Measurements from ENCODE around the gene GPC3. TPM values are rescaled to one million over a fixed set of nuclear protein-coding genes. Genes with fewer than 3 reads are reported as not detected.

Gene GPC3
- total and polyA plus RNA-seq, 2 experiments from 2014 or later, result 171 to 323 TPM

DNA sequence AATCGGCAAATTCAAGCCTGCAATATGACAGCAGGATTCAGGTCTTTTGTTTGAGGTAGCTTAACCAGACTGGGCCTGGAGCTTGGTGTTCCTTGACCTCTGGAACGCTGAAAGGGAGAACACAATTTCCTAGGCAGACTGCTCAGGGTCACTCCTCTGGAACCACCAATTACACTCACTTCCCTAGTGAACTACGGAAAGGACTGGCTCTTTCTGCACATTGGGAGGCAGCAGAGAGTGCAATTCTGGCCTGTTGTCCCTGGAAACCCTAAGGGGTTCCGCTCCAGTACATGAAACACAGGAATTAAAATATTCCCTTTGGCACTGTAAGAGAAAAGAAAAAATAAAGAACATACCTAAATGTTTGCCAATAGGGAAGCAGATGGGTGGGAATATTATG is 58.6 kb downstream of the GPC3 start:
- Histone ChIP-seq H3K4me3 (no peak overlapping the region), H3K36me3 (no peaks in the 10 kb centered on the region), H3K27me3 (no peaks in the 10 kb centered on the region), H3K4me1 (ENCODE audit: low read depth) (peaks cover 11% of the 10 kb centered on the region), H3K27ac (no peak overlapping the region), H3K9me3 (ENCODE audit: low read depth) (no peaks in the 10 kb centered on the region)
- TF ChIP-seq, protein P1, sequence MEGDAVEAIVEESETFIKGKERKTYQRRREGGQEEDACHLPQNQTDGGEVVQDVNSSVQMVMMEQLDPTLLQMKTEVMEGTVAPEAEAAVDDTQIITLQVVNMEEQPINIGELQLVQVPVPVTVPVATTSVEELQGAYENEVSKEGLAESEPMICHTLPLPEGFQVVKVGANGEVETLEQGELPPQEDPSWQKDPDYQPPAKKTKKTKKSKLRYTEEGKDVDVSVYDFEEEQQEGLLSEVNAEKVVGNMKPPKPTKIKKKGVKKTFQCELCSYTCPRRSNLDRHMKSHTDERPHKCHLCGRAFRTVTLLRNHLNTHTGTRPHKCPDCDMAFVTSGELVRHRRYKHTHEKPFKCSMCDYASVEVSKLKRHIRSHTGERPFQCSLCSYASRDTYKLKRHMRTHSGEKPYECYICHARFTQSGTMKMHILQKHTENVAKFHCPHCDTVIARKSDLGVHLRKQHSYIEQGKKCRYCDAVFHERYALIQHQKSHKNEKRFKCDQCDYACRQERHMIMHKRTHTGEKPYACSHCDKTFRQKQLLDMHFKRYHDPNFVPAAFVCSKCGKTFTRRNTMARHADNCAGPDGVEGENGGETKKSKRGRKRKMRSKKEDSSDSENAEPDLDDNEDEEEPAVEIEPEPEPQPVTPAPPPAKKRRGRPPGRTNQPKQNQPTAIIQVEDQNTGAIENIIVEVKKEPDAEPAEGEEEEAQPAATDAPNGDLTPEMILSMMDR (IDR thresholded peaks at IDR 0.05; ENCODE audit: low read depth, low read length), result no peak
- no peak for DNase-seq (ENCODE audit: low read depth in 1 of 2, low spot score in 1 of 2)

DNA sequence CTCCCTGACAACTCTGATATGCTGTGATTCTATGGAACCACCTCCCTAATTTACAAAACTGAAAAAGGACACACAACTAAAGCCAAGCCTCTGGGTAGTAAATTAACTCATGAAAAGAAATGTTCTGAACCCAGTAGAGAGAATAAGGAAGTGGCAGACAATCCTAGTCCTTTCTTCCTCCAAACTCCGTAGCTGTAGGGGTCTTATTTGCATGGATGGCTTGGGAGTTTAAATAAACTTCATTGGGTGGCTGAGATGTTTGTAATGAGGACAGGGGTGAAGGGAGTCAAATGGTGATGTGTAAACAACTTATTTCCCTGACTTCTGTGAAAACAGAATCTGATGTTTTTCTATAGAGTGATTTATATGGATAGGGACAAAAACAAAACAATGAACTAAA is 59.3 kb downstream of the GPC3 start:
- TF ChIP-seq, protein P1 (IDR thresholded peaks at IDR 0.05; ENCODE audit: low read depth, low read length), result no peak
- no peak for DNase-seq (ENCODE audit: low read depth in 1 of 2, low spot score in 1 of 2)
- Histone ChIP-seq H3K4me3 (no peak overlapping the region), H3K27me3 (no peaks in the 10 kb centered on the region), H3K4me1 (ENCODE audit: low read depth) (peaks cover 11% of the 10 kb centered on the region), H3K36me3 (no peaks in the 10 kb centered on the region), H3K9me3 (ENCODE audit: low read depth) (no peaks in the 10 kb centered on the region), H3K27ac (no peak overlapping the region)

DNA sequence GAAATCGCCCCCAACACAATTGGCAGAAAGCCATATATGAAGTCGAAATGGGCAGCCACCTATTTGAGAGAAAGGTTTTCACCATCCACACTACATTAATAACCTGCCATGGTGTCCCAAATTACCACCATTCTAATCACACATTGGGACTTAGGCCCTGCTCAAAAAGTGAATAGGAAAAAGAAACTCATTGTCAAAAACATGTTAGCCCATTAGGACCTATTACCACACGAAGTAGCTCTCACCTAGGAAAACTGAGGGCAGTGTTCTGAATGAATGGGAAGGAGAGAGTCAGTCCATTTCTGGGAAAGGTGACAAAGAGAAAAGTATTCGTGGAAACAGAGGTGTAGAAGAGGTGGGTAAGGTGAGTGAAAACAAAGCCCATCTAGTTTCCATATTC is 60.8 kb downstream of the GPC3 start:
- Histone ChIP-seq H3K4me1 (ENCODE audit: low read depth) (peaks cover 11% of the 10 kb centered on the region), H3K9me3 (ENCODE audit: low read depth) (no peaks in the 10 kb centered on the region), H3K36me3 (no peaks in the 10 kb centered on the region), H3K27me3 (no peaks in the 10 kb centered on the region), H3K4me3 (no peak overlapping the region), H3K27ac (no peak overlapping the region)
- TF ChIP-seq, protein P1 (IDR thresholded peaks at IDR 0.05; ENCODE audit: low read depth, low read length), result no peak
- DNase-seq (ENCODE audit: low read depth in 1 of 2, low spot score in 1 of 2), result no peak

DNA sequence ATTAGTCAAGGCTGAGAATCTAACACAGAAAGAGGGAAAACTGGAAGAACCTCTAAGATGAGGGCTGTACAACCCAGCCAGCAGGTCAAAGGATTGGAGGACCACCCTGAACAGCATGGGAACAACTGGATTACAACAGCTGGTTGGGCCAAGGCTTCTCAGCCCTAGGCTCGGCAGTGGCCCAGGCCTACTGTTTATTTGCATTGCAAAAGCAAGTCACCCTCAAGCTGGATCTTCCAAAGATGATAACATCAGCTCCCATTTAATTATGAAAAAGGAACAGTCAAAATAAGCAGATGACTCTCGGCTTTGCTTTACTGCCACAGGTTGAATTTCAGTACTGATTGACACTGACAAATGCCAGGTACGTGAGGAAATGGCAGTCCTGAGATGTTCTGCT is 61.8 kb downstream of the GPC3 start:
- H3K27ac ChIP-seq, result peak overlapping the region; percentile 4
- no peaks in the 10 kb centered on the region for H3K9me3 ChIP-seq (ENCODE audit: low read depth)
- no peaks in the 10 kb centered on the region for H3K27me3 ChIP-seq
- peaks cover 11% of the 10 kb centered on the region for H3K4me1 ChIP-seq (ENCODE audit: low read depth)
- H3K36me3 ChIP-seq, result no peaks in the 10 kb centered on the region
- DNase-seq (ENCODE audit: low read depth in 1 of 2, low spot score in 1 of 2), result no peak
- TF ChIP-seq, protein P1 (IDR thresholded peaks at IDR 0.05; ENCODE audit: low read depth, low read length), result no peak
- H3K4me3 ChIP-seq, result no peak overlapping the region

DNA sequence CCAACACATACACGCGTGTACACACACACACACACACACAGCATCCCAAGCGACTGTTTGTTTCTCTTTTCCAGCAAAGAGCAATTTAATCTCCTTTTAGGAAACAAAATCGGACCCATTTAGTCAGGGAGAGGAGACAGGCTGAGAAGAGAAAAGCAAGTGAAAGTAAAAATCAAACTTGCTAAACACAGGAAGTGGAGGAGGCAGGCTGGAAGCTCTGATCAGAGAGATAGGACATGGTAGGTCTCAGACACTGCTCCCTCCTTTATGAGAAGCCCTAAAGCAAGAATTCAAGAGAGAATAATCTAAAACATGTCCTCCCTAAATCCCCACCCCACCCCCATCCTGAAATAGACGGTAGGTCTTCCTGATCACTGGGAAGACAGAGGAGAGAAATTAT is 62.3 kb downstream of the GPC3 start:
- peaks cover 11% of the 10 kb centered on the region for H3K4me1 ChIP-seq (ENCODE audit: low read depth)
- no peak overlapping the region for H3K4me3 ChIP-seq
- H3K36me3 ChIP-seq, result no peaks in the 10 kb centered on the region
- H3K27ac ChIP-seq, result peak overlapping the region; percentile 4
- no peaks in the 10 kb centered on the region for H3K27me3 ChIP-seq
- peak in 1 of 2 donors; percentile 35 for DNase-seq (ENCODE audit: low read depth in 1 of 2, low spot score in 1 of 2)
- no peaks in the 10 kb centered on the region for H3K9me3 ChIP-seq (ENCODE audit: low read depth)
- TF ChIP-seq, protein P1 (IDR thresholded peaks at IDR 0.05; ENCODE audit: low read depth, low read length), result no peak

DNA sequence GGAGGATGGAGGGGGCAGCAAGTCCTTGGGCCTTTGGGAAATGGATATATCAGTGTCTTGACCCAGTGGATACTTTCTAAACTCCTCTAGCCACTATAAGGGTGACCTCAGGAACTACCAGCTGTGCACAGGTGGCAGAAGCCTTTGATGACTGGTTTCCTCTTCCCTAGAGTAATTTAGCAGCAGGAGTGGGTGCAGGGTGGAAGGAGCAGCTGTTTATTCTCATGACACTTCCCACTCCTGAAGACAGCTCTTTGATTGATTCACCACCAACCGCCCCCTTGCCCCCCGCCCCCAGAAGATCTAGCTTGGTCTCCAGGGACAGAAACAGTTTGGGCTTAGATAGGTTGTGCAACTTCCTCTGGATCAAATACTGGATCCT is 63.0 kb downstream of the GPC3 start:
- Histone ChIP-seq H3K27ac (no peak overlapping the region), H3K27me3 (no peaks in the 10 kb centered on the region), H3K4me3 (no peak overlapping the region), H3K36me3 (no peaks in the 10 kb centered on the region), H3K9me3 (ENCODE audit: low read depth) (no peaks in the 10 kb centered on the region), H3K4me1 (ENCODE audit: low read depth) (peaks cover 11% of the 10 kb centered on the region)
- no peak for DNase-seq (ENCODE audit: low read depth in 1 of 2, low spot score in 1 of 2)
- TF ChIP-seq, protein P1 (IDR thresholded peaks at IDR 0.05; ENCODE audit: low read depth, low read length), result no peak
